Neural cell (in vitro differentiated cells): ENCODE data around the gene NSUN6.

Experiments used
- CTCF ChIP-seq: fragments of 450-650 bp; IDR thresholded peaks from 2 replicates; pipeline ENCODE4 v1.5.1; 2014; ENCODE audit warnings: antibody characterized with exemption, mild to moderate bottlenecking, moderate library complexity; ENCODE audit not compliant: poor library complexity, severe bottlenecking
- EP300 ChIP-seq: fragments of 450-650 bp; conservative IDR thresholded peaks from 2 replicates; pipeline ENCODE4 v1.6.1; 2014; ENCODE audit warnings: antibody characterized with exemption, mild to moderate bottlenecking, moderate library complexity; ENCODE audit not compliant: poor library complexity, severe bottlenecking
- EZH2 ChIP-seq: fragments of 200-600, 300-800 bp; shearing (Covaris generic), sonication (generic); IDR thresholded peaks from 2 replicates; pipeline ENCODE4 v1.6.1; 2014; ENCODE audit warnings: antibody characterized with exemption, low read length, borderline replicate concordance, mild to moderate bottlenecking; ENCODE audit not compliant: insufficient read depth, poor library complexity, severe bottlenecking
- MXI1 ChIP-seq: fragments of 450-650 bp; conservative IDR thresholded peaks from 2 replicates; pipeline ENCODE4 v1.6.1; 2014; ENCODE audit warnings: antibody characterized with exemption, mild to moderate bottlenecking; ENCODE audit not compliant: poor library complexity, severe bottlenecking
- TAF1 ChIP-seq: IDR thresholded peaks from 2 replicates; pipeline ENCODE4 v1.6.1; 2012; ENCODE audit warnings: low read depth
- TF ChIP-seq, protein P1 (sequence below): IDR thresholded peaks from 2 replicates; pipeline ENCODE4 v1.6.1; 2012; ENCODE audit warnings: borderline replicate concordance

DNA sequence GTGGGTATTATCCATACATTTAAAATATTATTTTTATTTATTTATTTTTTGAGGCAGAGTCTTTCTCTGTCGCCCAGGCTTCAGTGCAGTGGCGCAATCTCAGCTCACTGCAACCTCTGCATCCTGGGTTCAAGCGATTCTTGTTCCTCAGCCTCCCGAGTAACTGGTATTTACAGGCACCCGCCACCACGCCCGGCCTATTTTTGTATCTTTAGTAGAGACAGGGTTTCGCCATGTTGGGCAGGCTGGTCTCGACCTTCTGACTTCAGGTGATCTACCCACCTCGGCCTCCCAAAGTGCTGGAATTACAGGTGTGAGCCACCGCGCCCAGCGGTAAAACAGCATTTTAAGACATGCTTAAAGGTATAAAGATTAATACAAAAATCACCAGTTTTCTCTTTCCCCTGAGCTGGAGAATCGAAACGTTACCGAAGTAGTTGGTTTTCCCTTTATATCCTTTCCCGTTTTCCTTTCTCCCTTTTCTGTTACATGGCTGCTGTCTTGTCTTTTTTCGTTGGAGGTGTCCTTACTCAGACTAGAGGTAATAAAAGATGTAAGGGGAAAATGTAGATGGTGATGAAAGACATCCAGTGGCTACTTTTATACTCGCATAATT is 9.5 kb upstream of the NSUN6 start:
- TF ChIP-seq CTCF, result no peak
- no peak for TF ChIP-seq TAF1
- TF ChIP-seq EZH2, result no peak
- TF ChIP-seq, protein P1, sequence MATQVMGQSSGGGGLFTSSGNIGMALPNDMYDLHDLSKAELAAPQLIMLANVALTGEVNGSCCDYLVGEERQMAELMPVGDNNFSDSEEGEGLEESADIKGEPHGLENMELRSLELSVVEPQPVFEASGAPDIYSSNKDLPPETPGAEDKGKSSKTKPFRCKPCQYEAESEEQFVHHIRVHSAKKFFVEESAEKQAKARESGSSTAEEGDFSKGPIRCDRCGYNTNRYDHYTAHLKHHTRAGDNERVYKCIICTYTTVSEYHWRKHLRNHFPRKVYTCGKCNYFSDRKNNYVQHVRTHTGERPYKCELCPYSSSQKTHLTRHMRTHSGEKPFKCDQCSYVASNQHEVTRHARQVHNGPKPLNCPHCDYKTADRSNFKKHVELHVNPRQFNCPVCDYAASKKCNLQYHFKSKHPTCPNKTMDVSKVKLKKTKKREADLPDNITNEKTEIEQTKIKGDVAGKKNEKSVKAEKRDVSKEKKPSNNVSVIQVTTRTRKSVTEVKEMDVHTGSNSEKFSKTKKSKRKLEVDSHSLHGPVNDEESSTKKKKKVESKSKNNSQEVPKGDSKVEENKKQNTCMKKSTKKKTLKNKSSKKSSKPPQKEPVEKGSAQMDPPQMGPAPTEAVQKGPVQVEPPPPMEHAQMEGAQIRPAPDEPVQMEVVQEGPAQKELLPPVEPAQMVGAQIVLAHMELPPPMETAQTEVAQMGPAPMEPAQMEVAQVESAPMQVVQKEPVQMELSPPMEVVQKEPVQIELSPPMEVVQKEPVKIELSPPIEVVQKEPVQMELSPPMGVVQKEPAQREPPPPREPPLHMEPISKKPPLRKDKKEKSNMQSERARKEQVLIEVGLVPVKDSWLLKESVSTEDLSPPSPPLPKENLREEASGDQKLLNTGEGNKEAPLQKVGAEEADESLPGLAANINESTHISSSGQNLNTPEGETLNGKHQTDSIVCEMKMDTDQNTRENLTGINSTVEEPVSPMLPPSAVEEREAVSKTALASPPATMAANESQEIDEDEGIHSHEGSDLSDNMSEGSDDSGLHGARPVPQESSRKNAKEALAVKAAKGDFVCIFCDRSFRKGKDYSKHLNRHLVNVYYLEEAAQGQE, result no peak
- TF ChIP-seq MXI1, result no peak
- TF ChIP-seq EP300, result no peak
